ENCODE results near the gene LIN7B.
A peak's percentile ranks its signal among the peaks of the same experiment; 100 is the strongest.
"Not testable (repeated sequence)": the region's sequence is repeated elsewhere in the genome, so short reads cannot be mapped to it uniquely, and the experiment has no call there.

Gene LIN7B

DNA sequence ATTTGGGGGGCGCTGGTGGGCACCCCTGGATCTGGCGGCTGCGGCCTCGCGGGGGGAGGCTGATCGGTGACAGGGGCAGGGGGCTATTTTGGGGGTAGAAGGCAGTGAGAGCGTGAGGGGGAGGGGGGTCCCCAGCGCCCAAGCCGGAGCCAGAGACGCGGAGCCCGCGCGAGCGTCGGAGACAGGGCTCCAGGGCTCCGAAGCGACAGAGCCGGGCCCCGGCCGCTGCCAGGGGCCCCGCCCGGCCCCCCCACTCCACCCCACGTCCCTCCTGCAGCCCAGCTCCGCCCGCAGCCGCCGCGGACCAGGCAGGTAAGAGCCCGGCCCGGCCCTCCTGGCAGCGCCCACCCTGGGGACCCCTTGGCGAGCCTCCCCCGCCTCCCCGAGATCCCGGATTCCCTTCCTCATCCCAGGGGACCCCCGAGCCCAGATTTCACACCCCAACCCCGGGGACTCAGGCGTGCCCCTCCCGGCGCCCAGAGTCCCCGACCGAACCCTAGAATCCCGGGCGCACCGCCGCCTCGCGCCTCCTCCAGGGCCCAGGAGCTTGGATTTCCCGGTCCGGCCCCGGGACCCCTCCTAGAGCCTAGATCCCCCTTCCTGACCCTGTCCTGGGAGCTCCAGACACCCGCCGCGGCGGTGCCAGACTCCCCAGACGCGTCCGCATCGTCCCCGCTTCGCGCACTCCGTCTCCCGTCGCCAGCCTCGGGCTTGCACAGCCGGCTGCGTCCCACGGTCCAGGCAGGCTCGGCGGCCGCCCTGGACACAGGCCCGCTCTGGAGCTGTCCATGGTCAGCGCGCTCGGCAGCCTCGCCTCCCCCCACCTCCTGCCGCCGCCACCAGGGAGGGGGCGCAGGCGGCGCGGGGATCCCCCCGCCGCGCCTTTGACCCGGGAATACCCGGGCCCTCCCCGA, 5.5 kb downstream of the LIN7B start, which contains the start of gene PPFIA3:
Gene PPFIA3 (plus strand): TSS at position 134 of the 914 bp plus-strand sequence. CDS start 8,330 bp downstream, outside the sequence.
- peak; percentile 50 for DNase-seq

GRCh38 chr19:49120325-49120683, 6.1 kb downstream of the LIN7B start:
- no peak for DNase-seq

DNA sequence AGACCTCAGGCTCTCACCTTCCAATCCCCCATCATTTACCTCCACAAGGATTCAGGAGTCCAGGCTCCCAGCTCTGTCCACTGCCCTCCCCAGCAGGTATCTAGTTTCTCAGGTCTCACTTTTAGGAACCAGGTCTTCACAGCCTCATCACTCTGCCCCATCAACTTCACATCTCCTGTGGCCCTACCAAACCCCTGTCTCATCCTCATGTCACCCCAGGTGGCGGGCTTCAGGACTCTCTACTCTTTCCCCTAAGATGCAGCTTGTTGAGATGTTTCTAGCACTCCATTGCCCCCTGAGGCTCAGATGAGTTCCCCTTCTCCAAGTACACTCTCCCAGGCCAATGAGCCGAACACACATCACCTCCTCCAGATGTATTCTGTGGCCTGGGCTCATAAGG, 6.7 kb downstream of the LIN7B start:
- DNase-seq = no peak

GRCh38 chr19:49121841-49122240, 7.7 kb downstream of the LIN7B start:
- DNase-seq = not testable (repeated sequence)

- not testable (repeated sequence) for DNase-seq
Observed at GRCh38 chr19:49123285-49123684, 9.1 kb downstream of the LIN7B start.

GRCh38 chr19:49125025-49125731, 11.0 kb downstream of the LIN7B start:
- DNase-seq = no peak

- DNase-seq = no peak
Observed at GRCh38 chr19:49126575-49126974, 12.4 kb downstream of the LIN7B start.

DNA sequence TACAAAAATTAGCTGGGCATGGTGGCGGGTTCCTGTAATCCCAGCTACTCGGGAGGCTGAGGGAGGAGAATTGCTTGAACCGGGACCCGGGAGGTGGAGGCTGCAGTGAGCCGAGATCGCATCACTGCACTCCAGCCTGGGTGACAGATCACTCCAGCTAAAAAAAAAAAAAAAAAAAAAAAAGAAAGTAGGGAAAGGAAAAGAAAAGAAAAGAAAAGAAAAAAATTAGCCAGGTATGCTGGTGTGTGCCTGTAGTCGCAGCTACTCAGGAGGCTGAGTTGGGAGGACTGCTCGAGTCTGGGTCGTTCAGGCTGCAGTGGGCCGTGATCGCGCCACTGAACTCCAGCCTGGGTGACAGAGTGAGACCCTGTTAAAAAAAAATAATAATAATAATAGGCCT, 13.1 kb downstream of the LIN7B start:
- not testable (repeated sequence) for DNase-seq

- DNase-seq = peak; percentile 96
Observed at GRCh38 chr19:49127674-49128544, 13.7 kb downstream of the LIN7B start.

DNA sequence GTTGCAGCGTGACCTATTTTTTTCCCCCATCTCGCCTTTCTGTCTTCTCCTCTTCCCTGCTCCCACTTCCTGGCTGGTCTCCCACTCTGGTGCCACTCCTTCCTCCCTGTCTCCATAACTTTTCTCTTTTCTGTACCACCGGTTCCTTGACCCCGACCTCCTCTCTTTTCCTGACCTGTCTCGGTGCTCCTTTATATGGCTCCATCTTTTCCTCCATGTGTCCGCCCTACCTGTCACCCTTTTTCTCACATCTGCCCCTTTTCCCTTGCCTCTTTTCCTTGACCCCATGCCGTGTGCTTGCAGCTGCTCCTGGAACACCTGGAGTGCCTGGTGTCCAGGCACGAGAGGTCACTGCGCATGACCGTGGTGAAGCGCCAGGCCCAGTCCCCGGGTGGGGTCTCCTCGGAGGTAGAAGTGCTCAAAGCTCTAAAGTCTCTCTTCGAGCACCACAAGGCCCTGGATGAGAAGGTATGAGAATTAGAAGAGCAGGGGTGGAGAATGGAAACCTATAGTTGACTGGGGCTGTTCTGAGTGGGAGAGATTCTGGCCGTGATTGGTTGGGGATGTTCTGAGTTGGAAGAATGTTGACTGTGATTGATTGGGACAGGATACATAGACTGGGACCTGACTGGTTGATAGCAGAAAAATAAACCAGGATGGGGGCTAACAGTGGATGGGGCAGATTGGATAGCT, 14.5 kb downstream of the LIN7B start:
- DNase-seq = no peak

DNA sequence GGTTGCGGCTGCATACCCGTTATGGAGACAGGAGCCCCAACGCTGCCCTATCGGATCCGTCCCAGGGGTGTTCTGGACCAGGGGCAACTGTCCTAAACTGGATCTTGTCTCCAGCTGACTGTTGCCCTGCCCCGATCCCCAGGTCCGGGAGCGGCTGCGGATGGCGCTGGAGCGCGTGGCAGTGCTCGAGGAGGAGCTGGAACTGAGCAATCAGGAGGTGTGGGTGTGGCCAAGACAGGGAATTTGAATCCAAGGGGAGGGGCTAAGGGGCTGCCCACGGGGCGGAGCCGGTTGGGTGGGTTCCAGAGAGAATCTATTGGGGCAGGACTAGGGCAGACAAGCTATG, 15.0 kb downstream of the LIN7B start:
- DNase-seq = no peak

DNA sequence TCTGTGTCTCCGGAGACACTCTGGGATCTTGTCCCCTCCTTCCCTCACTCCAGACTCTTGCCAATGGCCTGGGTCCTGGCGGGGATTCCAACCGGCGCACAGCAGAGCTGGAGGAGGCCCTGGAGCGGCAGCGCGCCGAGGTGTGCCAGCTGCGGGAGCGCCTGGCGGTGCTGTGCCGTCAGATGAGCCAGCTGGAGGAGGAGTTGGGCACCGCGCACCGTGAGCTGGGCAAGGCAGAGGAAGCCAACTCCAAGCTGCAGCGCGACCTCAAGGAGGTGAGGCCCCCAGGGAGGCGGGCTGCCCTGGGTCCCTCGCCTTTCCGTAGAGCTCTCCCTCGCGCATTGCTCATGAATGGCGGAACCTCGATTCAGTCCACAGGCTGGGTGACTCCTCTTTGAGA, 16.2 kb downstream of the LIN7B start:
- DNase-seq = no peak

GRCh38 chr19:49132974-49133609, 18.9 kb downstream of the LIN7B start:
- DNase-seq = no peak

DNA sequence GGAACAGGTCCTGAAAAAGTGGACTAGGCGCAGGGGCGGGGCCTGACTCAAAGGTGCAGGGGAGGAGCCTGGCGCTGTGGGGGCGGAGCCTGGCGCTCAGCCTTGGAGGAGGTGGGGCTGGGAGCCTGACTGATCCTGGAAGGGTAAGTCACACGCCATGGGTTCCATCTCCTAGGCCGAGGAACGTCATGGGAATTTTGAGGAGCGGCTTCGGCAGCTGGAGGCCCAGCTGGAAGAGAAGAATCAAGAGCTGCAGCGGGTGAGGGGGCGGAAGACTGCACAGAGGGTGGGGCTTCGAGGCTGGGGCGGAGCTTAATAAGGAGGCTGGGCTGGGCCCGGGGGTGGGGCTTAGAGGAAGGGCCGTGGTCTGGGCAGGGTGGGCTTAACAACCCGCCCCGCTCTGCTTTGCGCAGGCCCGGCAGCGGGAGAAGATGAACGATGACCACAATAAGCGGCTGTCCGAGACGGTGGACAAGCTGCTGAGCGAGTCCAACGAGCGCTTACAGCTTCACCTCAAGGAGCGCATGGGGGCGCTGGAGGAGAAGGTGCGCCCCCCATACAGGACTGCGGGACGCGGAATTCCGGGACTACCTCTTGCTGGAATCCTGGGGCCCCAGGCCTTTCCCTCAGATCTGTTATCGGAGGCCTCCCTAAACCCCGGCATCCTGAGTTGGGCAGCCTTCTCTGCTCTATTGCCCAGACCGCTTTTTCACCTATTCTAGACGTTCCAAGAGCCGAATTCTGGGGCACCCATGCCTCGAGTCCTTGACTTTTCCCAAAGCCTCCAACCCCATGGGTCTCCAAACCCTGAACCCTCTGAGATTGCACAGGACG, 19.7 kb downstream of the LIN7B start:
- peak; percentile 34 for DNase-seq

GRCh38 chr19:49135686-49136085, 21.5 kb downstream of the LIN7B start:
- no peak for DNase-seq

DNA sequence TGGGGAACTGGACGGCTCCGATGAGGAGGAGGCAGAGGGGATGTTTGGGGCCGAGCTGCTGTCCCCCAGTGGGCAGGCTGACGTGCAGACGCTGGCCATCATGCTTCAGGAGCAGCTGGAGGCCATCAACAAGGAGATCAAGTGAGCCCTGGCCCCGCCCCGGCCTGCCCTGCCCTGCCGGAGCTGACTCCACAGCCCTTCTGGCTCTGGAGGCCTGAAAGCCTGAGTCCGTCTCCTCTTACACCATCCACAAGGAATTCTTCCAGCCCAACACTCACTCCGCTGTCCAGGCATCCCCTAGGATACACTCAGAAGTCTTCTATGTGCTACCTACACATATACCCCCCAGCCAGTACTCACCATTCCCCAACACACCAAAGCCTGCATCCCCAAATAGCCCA, 22.6 kb downstream of the LIN7B start:
- no peak for DNase-seq

DNA sequence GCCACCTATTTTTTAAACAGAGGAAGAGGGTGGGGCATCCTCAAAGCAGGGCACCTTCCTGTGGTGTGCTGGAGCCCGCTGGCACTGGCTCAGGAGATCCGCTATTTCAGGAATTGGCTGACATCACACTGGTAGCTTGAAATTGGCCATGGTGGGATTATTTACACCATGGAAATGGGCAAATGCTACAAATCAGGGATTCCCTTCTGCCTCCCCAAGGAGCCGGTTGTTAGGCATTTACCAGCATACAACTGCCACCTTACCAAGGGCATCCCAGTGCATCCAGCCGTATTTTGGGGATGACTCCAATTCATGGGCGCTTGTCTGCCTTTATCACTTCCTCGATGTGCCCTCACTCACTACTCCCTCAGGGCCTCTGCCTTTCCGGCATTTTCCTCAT, 26.8 kb downstream of the LIN7B start:
- no peak for DNase-seq

- no peak for DNase-seq
Observed at GRCh38 chr19:49141352-49141751, 27.2 kb downstream of the LIN7B start.

GRCh38 chr19:49142866-49143335, 28.7 kb downstream of the LIN7B start:
- peak; percentile 73 for DNase-seq

DNA sequence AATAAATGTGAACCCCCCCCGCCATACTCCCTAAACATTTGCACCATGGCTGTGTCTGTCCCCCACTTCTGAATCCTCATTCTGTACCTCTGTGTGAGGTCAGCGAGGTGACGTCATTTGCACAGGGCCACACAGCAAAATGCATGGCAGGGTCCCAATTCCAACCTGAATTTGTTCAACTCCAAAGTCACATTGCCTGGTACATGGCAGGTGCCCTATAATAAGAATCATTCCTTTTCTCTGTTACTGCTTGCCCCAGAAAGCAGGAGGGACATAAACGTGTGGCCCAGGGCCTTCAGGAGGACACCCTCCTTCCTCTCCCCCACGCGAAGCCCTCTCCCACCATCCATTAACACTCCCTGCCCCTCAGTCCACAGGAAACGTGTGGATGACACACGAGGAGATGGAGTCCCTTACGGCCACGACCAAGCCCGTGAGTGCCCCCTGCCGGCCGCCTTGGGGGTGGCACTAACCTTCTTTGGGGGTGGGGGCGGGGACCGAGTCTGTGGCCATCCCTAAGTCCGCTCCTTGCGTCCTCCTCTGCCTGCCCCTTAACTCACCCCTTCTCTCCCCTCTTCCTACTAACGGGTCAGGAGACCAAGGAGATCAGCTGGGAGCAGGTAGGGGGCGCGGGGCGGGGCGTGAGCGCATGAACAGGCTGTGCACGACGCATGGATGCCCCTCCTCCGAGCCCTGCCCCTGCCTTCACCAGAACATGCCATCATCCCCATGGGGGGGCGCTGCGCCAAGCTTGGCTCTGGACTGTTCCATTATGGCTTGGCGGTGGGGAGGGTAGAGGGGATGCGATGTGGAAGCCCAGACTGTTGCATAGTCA, 31.6 kb downstream of the LIN7B start:
- peak; percentile 58 for DNase-seq

Data from inflammatory macrophage treated with lipopolysaccharide for 4 hours (primary cell).